Neuronal stem cell (in vitro differentiated cells): ENCODE results near the gene POU4F1.

Experiments
- DNase-seq: peaks from one replicate; pipeline ENCODE4 v3.0.0-alpha.2; 2013; ENCODE audit warnings: low spot score
- H2AFZ ChIP-seq: one replicate; pipeline ENCODE4 v1.6.1; 2013; ENCODE audit warnings: mild to moderate bottlenecking, low read length, inconsistent platforms
- H2AK5ac ChIP-seq: 2 replicates; pipeline ENCODE4 v1.6.1; 2013; ENCODE audit warnings: low read depth, mild to moderate bottlenecking, inconsistent platforms, low read length, moderate library complexity, mixed read lengths
- H2BK120ac ChIP-seq: 2 replicates; pipeline ENCODE4 v1.6.1; 2013; ENCODE audit warnings: low read depth, mild to moderate bottlenecking, inconsistent platforms, low read length, moderate library complexity, mixed read lengths
- H2BK12ac ChIP-seq: one replicate; pipeline ENCODE4 v1.6.1; 2013; ENCODE audit warnings: low read length, inconsistent platforms
- H2BK15ac ChIP-seq: 2 replicates; pipeline ENCODE4 v1.6.1; 2013; ENCODE audit warnings: mild to moderate bottlenecking, low read length, inconsistent platforms, mixed read lengths
- H2BK5ac ChIP-seq: one replicate; pipeline ENCODE4 v1.6.1; 2013; ENCODE audit warnings: inconsistent platforms, mild to moderate bottlenecking, low read length, moderate library complexity
- H3K14ac ChIP-seq: one replicate; pipeline ENCODE4 v1.6.1; 2013; ENCODE audit warnings: low read length, inconsistent platforms
- H3K18ac ChIP-seq: 2 replicates; pipeline ENCODE4 v1.6.1; 2013; ENCODE audit warnings: low read length, inconsistent platforms
- H3K23ac ChIP-seq: 2 replicates; pipeline ENCODE4 v1.6.1; 2013; ENCODE audit warnings: low read depth, mild to moderate bottlenecking, mixed read lengths, low read length, inconsistent platforms; ENCODE audit not compliant: poor library complexity
- H3K27ac ChIP-seq: replicated peaks from 3 replicates; pipeline ENCODE4 v1.5.1; 2013; ENCODE audit warnings: low read length, inconsistent platforms
- H3K27me3 ChIP-seq, 3 experiments: 2 replicates each; pipeline ENCODE4 v1.6.1; 2013; ENCODE audit warnings: low read length in 3 of 3, mild to moderate bottlenecking in 2 of 3, inconsistent platforms in 1 of 3, low read depth in 1 of 3, mixed read lengths in 1 of 3, moderate library complexity in 1 of 3; ENCODE audit not compliant: control insufficient read depth in 3 of 3, insufficient read depth in 3 of 3
- H3K36me3 ChIP-seq, 2 donors: replicated peaks in 1 of 2; 2 replicates each; pipeline ENCODE4 v1.6.1; 2013; ENCODE audit warnings: low read length in 2 of 2; ENCODE audit not compliant: control insufficient read depth in 2 of 2, insufficient read depth in 2 of 2
- H3K4ac ChIP-seq: 2 replicates; pipeline ENCODE4 v1.6.1; 2013; ENCODE audit warnings: inconsistent platforms, mild to moderate bottlenecking, low read length, moderate library complexity
- H3K4me1 ChIP-seq, 2 donors: 1 replicate in 1 of 2; 2 replicates in 1 of 2; pipeline ENCODE4 v1.6.1; 2013; ENCODE audit warnings: low read length in 2 of 2, low read depth in 1 of 2; ENCODE audit not compliant: control insufficient read depth in 2 of 2, insufficient read depth in 1 of 2
- H3K4me2 ChIP-seq: one replicate; pipeline ENCODE4 v1.6.1; 2013; ENCODE audit warnings: mild to moderate bottlenecking, low read length, inconsistent platforms; ENCODE audit not compliant: insufficient read depth, poor library complexity, severe bottlenecking
- H3K4me3 ChIP-seq, 2 donors: 2 replicates each; pipeline ENCODE4 v1.5.1; 2013; ENCODE audit warnings: low read length in 2 of 2, mild to moderate bottlenecking in 2 of 2, inconsistent platforms in 1 of 2, moderate library complexity in 1 of 2
- H3K79me1 ChIP-seq: one replicate; pipeline ENCODE4 v1.6.1; 2013; ENCODE audit warnings: low read depth, mild to moderate bottlenecking, inconsistent platforms, low read length, moderate library complexity
- H3K9ac ChIP-seq: one replicate; pipeline ENCODE4 v1.6.1; 2013; ENCODE audit warnings: mild to moderate bottlenecking, low read depth, low read length, inconsistent platforms; ENCODE audit not compliant: poor library complexity
- H3K9me3 ChIP-seq, 2 donors: replicated peaks in 1 of 2; 2 replicates each; pipeline versions ENCODE3 to v1.6.1; 2013; ENCODE audit warnings: low read length in 2 of 2, mild to moderate bottlenecking in 2 of 2, inconsistent platforms in 1 of 2, low read depth in 1 of 2, mixed read lengths in 1 of 2, moderate library complexity in 1 of 2; ENCODE audit not compliant: control insufficient read depth in 2 of 2, insufficient read depth in 1 of 2
- H4K8ac ChIP-seq: one replicate; pipeline ENCODE4 v1.6.1; 2013; ENCODE audit warnings: low read depth, mild to moderate bottlenecking, inconsistent platforms, low read length, moderate library complexity
- H4K91ac ChIP-seq: one replicate; pipeline ENCODE4 v1.6.1; 2013; ENCODE audit warnings: low read length, low read depth, mild to moderate bottlenecking, inconsistent platforms; ENCODE audit not compliant: poor library complexity
- WGBS, 2 donors: extraction: QIAGEN DNeasy Blood & Tissue Kit; methylation state at CpG; one replicate each; pipeline ENCODE4 v1.1.7; 2013; ENCODE audit warnings: missing lambda C conversion rate in 2 of 2, mixed read lengths in 1 of 2; ENCODE audit not compliant: insufficient read length in 2 of 2, insufficient replicate concordance in 1 of 2; ENCODE audit errors: extremely low coverage in 2 of 2; 5-methylcytosine and 5-hydroxymethylcytosine counted together

Gene POU4F1

GRCh38 chr13:78602561-78603239 lies 652 bp downstream of the POU4F1 start:
- H3K14ac ChIP-seq: peak overlapping the region; percentile 39
- H4K8ac ChIP-seq: no peak overlapping the region
- peak overlapping the region; percentile 35 for H2AK5ac ChIP-seq
- peak; percentile 23 for DNase-seq
- H2BK5ac ChIP-seq: peak overlapping the region; percentile 53
- no peak overlapping the region for H4K91ac ChIP-seq
- H3K27ac ChIP-seq: no peak overlapping the region
- H3K9ac ChIP-seq: peak overlapping the region; percentile 80
- no CpG with 5 or more reads among the region's 51 CpGs for WGBS, 2 donors
- H3K36me3 ChIP-seq: no peaks in the 10 kb centered on the region
- no peak overlapping the region for H3K4ac ChIP-seq
- H3K4me2 ChIP-seq: peak overlapping the region; percentile 90
- H2BK12ac ChIP-seq: no peak overlapping the region
- H2BK15ac ChIP-seq: no peak overlapping the region
- H3K79me1 ChIP-seq: peaks cover 2% of the 10 kb centered on the region
- peaks cover 0 to 6% of the 10 kb centered on the region in 2 donors for H3K9me3 ChIP-seq
- peaks cover 11 to 14% of the 10 kb centered on the region in 2 donors for H3K4me1 ChIP-seq
- peak overlapping the region; percentile 48 to 80 for H3K4me3 ChIP-seq
- peaks cover 60 to 96% (median 90%) of the 10 kb centered on the region in 3 experiments for H3K27me3 ChIP-seq
- peak overlapping the region; percentile 98 for H2AFZ ChIP-seq
- H2BK120ac ChIP-seq: no peak overlapping the region
- H3K18ac ChIP-seq: peak overlapping the region; percentile 57
- H3K23ac ChIP-seq: peak overlapping the region; percentile 63

- H3K4me3 ChIP-seq: peak overlapping the region; percentile 48 to 74
- H3K27ac ChIP-seq: no peak overlapping the region
- H3K18ac ChIP-seq: peak overlapping the region; percentile 84
- WGBS, 2 donors: no CpG with 5 or more reads among the region's 112 CpGs
- peaks cover 6 to 8% of the 10 kb centered on the region in 2 donors for H3K4me1 ChIP-seq
- peak overlapping the region; percentile 55 for H3K23ac ChIP-seq
- H3K36me3 ChIP-seq: no peaks in the 10 kb centered on the region
- H2BK120ac ChIP-seq: no peak overlapping the region
- DNase-seq: no peak
- no peak overlapping the region for H4K8ac ChIP-seq
- peaks cover 0 to 5% of the 10 kb centered on the region in 2 donors for H3K9me3 ChIP-seq
- H4K91ac ChIP-seq: no peak overlapping the region
- peak overlapping the region; percentile 84 for H3K9ac ChIP-seq
- peaks cover 58 to 96% (median 90%) of the 10 kb centered on the region in 3 experiments for H3K27me3 ChIP-seq
- peak overlapping the region; percentile 90 for H3K4me2 ChIP-seq
- no peak overlapping the region for H2BK12ac ChIP-seq
- H3K14ac ChIP-seq: no peak overlapping the region
- peak overlapping the region; percentile 98 for H2AFZ ChIP-seq
- H3K79me1 ChIP-seq: peaks cover 2% of the 10 kb centered on the region
- no peak overlapping the region for H3K4ac ChIP-seq
- no peak overlapping the region for H2BK5ac ChIP-seq
- no peak overlapping the region for H2AK5ac ChIP-seq
- H2BK15ac ChIP-seq: no peak overlapping the region
These were observed 1.3 kb downstream of the POU4F1 start for GRCh38 chr13:78601874-78602560.

- Histone ChIP-seq H2BK120ac (no peak overlapping the region), H3K18ac (peak overlapping the region; percentile 57), H2BK15ac (no peak overlapping the region), H3K79me1 (peaks cover 2% of the 10 kb centered on the region), H2AFZ (peak overlapping the region; percentile 93), H3K27me3 (peaks cover 55 to 96% (median 90%) of the 10 kb centered on the region in 3 experiments), H3K4me3 (peak overlapping the region; percentile 14 to 74), H4K91ac (no peak overlapping the region), H2AK5ac (no peak overlapping the region), H3K9ac (peak overlapping the region; percentile 84), H4K8ac (no peak overlapping the region), H3K23ac (peak overlapping the region; percentile 55), H3K9me3 (peaks cover 0 to 5% of the 10 kb centered on the region in 2 donors), H3K14ac (no peak overlapping the region), H2BK5ac (no peak overlapping the region), H3K4me2 (peak overlapping the region; percentile 66), H2BK12ac (no peak overlapping the region), H3K27ac (no peak overlapping the region), H3K4me1 (peaks cover 9 to 10% of the 10 kb centered on the region in 2 donors), H3K4ac (no peak overlapping the region), H3K36me3 (no peaks in the 10 kb centered on the region)
- no CpG with 5 or more reads among the region's 58 CpGs for WGBS, 2 donors
- peak; percentile 48 for DNase-seq
These were observed 2.1 kb downstream of the POU4F1 start for GRCh38 chr13:78601124-78601873.
